Skin of body (tissue), 3 donors: ENCODE measurements around the gene DCAF6. TPM values are rescaled to one million over a fixed set of nuclear protein-coding genes. Genes with fewer than 3 reads are reported as not detected.

Source experiments
- DNase-seq: peaks from one replicate; lab custom pipeline; 2025; lab: John Stamatoyannopoulos, UW
- small RNA-seq: library from RNA; depleted of rRNA; stranded (forward); fragments of <200 nt; gene quantifications from one replicate; pipeline ENCODE3, GENCODE V24; 2014; ENCODE audit warnings: low replicate concordance
- total RNA-seq: library from RNA; depleted of rRNA; stranded (reverse); fragments of >200 nt; gene quantifications from one replicate; pipeline ENCODE4 v1.2.3, GENCODE V29; 2014

The DCAF6 gene
- total RNA-seq, 1 donor from 2014 or later: 67.0 TPM

DNA sequence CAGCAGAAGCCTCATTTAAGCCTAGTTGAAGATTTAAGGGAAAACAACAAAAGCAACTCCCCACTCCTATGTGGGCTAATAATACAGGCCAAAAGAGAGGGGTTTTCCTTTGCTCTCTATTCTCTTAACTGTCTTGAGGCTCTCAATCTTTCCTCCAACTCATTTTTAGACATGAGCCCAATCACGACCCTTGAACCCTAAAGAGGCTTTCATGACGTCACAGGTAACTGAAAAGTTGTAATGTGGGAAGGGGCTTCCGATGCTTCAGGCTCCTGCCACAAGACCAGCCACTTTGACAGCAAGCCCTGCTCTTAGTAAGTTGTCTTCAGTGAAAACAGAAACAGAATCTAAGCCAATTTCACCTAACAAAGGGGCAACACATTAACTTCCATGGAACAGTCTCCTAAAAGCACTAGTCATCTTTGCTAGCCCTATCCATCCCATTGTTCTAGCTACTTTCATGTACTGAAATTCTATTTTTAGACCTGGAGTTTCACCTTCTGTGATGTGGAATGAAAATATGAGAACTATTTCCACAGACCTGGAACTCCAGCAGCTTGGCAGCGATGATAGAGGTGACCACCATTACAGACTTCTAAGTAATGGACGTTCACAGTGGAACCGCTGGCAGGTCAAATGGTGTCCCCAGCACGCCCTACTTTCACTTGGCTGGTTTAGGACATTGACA, 164.0 kb downstream of the DCAF6 start:
- DNase-seq: no peak

GRCh38 chr1:168101336-168101735, 164.9 kb downstream of the DCAF6 start:
- DNase-seq: no peak

- no peak for DNase-seq
These were observed 166.0 kb downstream of the DCAF6 start for GRCh38 chr1:168102487-168102886.

DNA sequence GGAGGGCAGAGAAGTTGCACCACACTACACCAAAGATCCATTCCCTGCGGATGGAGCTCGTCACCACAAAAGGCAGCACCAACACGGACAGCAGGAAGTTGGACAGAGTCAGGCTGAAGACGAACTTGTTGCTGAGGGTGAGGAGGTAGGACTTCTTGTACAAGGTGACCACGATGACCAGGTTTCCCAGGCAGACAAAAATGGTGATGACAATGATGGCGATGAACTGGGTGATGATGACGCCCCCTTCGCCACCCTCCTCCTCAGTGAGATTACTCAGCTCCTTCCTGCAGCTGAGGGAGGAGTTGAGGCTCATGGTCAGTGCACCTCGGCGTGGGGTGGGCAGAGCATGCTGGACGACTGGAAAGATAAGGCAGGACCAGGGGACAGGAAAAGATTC, 168.1 kb downstream of the DCAF6 start:
- DNase-seq: no peak

- no peak for DNase-seq
These were observed 169.4 kb downstream of the DCAF6 start for GRCh38 chr1:168105846-168106245.

- no peak for DNase-seq
These were observed 169.8 kb downstream of the DCAF6 start for GRCh38 chr1:168106274-168106673.

DNA sequence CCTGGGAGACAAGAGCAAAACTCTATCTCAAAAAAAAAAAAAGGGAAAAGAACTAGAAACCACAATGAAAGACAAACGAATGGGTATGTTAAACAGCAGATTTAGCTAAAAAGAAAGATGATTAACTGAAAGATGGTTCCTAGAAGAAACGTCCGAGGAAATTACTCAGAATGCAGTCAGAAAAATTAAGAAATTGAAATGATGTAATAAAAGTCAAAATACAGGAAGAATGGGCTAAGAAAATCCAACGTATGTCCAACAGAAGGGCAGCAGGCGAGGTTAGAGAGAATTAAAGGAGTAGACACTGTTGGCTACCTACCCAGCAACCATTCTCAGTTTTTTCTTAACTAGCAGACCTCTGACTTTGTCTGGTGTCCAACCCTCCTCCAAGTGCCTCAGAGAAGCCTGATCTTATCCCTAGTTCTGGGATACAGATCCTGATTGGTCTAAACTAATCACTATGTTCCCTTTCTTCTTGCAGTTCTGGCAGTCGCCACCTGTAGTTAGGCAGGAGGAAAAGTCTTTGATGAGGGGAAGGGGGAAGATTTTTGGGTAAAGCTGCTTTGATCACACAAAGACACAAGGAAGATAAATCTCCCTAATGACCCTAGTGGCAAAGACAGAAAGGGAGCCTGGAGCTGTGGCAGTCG, 174.5 kb downstream of the DCAF6 start:
- no peak for DNase-seq

- no peak for DNase-seq
These were observed 176.3 kb downstream of the DCAF6 start for GRCh38 chr1:168112673-168113305.

- DNase-seq: no peak
These were observed 178.4 kb downstream of the DCAF6 start for GRCh38 chr1:168114845-168115244.

GRCh38 chr1:168116327-168116799, 179.9 kb downstream of the DCAF6 start:
- no peak for DNase-seq

DNA sequence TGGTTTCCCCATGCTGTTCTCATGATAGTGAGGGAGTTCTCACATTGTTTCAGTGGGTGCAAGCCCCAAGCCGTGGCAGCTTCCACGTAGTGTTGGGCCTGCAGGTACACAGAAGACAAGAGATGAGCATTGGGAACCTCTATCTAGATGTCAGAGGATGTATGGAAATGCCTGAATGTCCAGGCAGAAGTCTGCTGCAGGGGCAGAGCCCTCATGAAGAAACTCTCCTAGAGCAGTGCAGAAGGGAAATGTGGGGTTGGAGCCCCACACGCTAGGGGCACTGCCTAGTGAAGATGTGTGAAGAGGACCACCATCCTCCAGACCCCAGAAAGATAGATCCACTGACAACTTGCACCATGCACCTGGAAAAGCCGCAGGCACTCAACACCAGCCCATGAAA, 183.3 kb downstream of the DCAF6 start:
- no peak for DNase-seq

DNA sequence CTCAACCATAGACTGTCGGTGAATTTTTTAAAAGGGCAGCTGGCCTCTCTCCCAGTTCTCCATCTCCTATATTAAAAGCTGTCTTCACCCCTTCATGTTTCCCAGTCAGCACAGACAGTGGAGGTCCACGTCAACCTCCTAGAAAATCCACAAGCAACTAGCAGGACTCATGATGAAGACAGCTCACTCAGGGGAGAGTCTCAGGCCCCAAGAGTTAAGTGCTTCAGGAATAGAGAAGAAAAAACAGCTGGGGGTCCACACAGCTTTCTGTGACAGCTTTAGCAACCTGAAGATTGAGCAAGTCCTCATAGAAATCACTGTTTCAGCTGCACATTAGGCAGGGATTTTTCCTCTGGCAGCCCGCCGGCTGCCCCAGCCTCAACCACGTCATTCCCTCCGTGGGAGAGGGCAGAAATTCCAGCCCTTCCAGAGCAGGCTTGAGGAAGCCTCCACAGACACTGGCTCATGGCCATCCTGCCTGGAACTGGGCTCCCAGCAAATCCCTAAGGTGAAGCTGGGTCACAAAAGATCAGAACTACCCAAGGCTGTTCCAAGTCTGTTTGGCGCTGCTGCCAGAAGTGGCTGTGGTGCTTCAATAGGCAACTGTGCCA, 185.0 kb downstream of the DCAF6 start:
- peak; percentile 50 for DNase-seq

DNA sequence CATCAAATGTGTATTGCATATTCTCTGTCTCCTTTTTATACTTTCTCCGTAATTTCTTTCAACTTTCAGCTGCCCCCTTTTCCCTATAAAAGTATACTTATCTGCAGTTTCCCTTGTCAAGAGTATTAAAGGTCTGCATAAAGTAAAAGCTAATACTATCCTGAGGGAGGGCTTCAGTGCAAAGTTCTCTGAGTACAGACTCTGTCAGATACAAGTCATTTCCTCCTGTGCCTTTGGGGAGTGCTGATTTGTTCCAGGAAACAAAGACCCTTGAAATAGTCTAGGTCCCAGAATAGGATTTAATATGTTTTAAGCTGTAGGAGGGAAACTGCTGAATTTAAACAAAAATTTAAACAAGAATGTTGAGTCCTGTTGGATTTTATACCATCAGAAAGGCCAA, 188.6 kb downstream of the DCAF6 start:
- DNase-seq: no peak

Small RNA genes lying within 50 kb of the gene (small RNA-seq; reads per million reads assigned to genes)
- gene MIR1255B2: not detected

Other genes starting within 250 kb of the DCAF6 start
- gene MPZL1, start 214.7 kb upstream of the DCAF6 start, total RNA-seq: 66.9 TPM
- 0.20 TPM for gene ADCY10, start 22.5 kb upstream of the DCAF6 start, total RNA-seq
- gene MPC2, start 389 bp downstream of the DCAF6 start, total RNA-seq: 30.7 TPM
- gene GPR161, start 200.2 kb downstream of the DCAF6 start, total RNA-seq: 11.5 TPM
- 31.9 TPM for gene TIPRL, start 242.3 kb downstream of the DCAF6 start, total RNA-seq